HTERT RPE-1 (cell line): ENCODE data around the gene SLC35B3.
"Not testable (repeated sequence)": the region's sequence is repeated elsewhere in the genome, so short reads cannot be mapped to it uniquely, and the experiment has no call there.

ENCODE experiments used
- in situ Hi-C: fragments of 300-500 bp; cut with MboI; formaldehyde crosslinking; loops from 4 replicates; pipeline ENCODE4 v1.14.3; 2020; ENCODE audit warnings: low sequenced_read_pairs

Gene SLC35B3

DNA sequence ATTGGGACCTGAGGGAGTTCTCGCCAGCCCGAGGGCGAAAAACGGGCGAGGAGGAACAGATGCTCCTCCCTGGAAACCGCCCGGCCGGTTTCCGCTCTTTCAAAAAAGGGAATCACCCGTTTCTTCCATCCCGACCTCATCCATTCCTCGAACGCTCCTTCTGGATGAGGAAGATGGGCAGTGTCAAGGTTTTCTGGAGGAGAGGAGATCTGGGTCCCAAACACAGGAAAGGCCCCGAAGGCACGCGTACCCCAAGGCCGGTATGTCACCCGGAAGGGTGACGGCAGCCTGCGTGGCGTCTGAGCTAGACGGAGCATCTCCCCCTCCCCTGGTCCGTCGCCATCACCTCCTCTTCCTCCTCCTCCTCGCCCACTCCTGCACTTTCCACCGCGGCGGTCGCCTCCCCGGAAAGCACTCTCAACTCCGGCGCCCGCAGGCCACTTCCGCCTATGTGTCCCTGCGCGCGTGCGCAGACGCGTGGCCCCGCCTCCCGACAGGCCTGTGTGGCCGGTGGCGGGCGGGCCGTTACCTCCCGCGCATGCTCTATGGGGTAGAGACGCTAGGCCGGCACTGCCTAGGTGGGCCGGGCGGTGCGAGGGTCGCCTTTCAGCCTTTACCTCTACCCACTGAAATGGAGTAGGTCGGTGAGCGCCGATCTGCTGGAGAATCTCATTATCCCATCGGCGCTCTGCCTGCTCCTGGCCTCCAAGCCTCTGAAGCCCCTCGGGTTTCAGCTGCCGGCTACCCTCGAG is at the start of gene SLC35B3:
TSS of gene SLC35B3 (minus strand) at position 453 of the 752 bp plus-strand sequence.
- in situ Hi-C loops, result no loop called here

DNA sequence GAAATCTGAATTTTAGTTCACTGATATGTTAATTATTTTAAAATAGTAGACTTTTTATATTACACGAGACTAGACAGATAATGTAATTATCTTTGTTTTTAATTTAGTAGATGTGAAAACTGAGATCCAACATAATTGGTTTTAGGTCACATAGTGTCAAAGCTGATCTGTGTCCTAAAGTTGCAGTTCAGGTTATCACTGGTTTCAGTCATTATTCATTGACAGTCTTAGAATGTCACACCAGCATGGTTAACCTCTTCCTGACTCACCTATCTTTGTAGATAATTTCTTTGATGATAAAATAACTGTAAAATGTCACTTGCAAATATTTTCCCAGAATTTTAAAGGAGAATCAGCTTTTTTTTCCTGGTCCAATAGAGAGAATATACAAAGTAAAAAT is 48.3 kb upstream of the SLC35B3 start:
- in situ Hi-C loops, result no loop called here

DNA sequence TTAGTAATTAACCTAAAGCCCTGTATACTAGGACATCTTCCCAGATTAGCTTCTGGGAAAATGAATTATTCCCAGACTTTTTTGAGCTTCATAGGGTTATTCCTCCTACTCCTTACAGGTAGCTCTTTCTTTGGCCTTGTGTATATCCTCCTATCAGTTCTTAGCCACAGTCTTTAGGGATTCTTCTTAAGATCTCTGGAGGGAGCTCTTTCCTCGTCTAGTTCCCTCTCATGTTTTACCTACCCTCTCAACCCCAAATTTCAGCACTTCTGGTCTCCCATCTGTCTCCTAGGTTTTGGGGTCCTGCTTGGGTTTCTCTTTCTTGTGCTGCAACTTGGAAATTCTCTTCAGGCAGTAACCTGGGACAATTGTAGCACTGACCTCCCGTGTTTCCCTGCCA is 46.4 kb upstream of the SLC35B3 start:
- in situ Hi-C loops, result no loop called here

DNA sequence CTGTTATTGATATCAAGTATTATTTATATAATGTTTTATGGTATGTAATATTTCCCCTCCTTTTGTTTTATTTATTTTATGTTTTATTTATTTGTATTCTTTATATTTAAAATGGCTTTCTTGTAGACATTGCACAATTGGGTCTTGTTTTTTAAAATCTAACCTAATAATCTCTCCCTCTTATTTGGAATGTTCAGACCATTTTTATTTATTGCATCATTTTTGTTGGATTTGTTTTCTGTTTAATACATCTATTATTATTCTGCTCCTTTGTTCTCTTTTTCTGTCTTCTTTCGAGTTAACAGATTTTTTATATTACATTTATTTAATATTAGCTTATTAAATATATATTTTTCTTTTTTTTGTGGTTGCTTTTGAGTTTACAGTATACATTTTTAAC is 43.1 kb upstream of the SLC35B3 start:
- in situ Hi-C loops, result no loop called here

DNA sequence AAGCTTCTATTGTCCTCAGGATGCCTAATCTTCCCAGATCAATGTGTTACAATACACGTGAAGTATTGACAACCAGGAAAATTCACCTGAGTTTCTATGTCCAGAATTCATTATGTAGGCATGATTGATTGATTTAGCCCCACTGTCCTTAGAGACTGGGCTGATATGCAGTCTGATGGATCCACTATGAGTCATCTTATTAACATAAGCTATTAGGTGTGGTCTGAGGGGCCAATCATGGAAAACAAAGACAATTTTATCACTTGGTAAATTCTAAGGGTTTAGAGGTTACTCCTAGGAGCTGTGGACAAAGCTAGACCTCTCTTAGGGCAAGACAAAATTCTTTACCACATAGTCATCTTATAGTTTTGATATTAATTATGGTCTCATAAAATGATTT is 41.3 kb upstream of the SLC35B3 start:
- in situ Hi-C loops, result no loop called here

DNA sequence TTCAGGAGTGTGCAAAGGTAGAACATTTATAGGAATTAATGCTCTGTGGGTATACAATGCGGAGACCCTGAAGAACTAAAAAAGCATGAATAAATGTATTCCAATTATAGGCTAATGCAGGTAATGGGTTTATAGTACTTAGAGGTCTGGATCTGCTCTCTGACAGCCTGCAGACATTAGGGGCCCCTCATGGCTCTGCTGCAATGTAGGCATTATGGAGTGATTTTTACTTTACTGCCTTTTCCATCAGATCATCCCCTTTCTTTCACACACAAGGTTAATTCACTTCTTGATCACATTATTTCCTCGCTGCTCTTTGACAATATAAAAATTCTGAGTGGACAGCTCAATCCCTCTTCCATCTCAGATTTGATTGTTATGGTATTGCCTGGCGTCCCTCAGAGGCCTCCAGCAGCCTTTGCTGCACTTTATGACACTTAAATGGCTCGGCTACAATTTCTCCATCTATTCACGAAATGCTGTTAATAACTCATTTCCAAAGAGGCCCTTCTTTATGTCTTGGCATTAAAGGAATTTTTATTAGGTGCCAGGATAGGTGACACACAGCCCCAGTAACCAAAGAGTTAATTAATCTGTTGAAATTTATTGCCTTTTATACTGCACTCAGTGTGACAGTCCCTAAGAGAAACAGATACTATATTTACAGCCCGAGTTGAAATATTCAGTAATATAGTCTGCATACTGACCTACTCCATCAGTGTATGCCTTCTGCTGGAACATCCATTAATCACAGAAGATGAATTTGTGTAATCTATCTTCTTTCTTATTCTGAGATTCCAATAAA is 33.4 kb upstream of the SLC35B3 start:
- in situ Hi-C loops, result no loop called here

DNA sequence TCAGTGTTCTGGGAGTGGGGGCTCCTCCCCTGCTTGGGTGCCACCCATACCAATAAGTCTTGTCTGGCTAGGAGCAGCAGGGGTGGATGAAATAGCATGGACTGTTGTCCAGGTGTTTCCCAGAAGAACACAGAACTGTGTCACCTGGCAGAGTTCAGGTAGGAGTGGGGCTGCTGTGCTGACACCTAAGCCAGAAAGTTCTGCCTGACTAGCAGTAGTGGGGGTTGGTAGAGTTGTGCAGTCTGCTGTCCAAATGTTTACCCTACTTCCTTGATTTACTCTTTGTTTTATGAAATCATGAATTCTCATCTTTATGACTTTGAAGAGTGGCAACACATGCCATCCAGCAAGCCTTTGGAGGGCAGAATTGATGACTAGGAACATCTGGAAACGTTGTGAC is 27.3 kb upstream of the SLC35B3 start:
- in situ Hi-C loops, result no loop called here

DNA sequence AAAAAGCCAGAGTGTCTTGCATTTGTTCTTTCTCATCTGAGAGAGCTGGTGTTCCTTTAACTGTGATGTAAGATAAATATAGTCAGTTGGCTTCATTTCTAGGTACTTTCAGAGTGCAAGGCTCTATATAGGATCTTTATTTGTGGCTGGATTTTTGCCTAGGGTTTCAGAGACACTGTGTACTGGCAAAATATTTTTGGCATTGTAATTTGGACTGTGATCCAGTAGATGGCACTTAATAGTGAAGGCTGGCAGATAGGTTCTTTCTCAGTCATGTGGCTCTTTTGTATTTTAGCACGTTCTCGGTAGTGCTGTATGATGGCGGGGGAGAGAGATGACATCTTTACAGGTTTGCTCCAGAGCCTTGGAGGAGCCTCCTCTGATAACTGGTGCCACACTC is 26.8 kb upstream of the SLC35B3 start:
- in situ Hi-C loops, result no loop called here

DNA sequence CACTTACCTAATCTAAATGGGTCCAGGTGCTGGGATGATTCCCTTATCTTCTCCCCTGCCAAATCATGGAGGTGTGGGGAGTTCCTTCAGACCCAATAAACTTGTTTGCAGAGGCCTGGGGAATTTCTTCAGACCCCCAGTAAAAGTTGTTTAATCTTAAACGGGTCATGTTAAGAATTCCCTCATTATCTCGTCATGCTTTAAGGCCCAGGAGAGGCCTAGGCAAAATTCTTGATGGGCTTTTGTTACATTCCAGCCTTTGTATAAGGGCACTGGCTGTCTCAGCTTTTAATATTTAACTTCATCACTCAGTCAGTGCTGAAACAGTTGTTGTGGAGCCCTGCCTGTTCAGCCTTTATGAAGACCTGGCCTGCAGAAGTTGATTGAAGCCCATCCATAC is 11.0 kb upstream of the SLC35B3 start:
- in situ Hi-C loops, result no loop called here

DNA sequence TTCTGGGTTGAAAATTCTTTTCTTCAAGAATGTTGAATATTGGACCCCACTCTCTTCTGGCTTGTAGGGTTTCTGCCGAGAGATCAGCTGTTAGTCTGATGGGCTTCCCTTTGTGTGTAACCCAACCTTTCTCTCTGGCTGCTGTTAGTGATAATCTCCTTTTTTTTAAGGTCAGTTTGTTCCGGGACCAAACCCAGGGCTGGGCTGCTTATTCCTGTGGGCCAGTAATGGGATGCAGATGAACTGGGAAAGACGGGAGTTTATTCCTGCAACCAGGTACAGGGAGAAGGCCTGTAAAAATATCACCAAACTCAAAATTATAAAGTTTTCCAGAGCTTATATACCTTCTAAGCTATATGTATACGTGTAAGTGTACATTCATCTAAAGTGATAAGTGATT is 10.6 kb upstream of the SLC35B3 start:
- in situ Hi-C loops, result not testable (repeated sequence)

DNA sequence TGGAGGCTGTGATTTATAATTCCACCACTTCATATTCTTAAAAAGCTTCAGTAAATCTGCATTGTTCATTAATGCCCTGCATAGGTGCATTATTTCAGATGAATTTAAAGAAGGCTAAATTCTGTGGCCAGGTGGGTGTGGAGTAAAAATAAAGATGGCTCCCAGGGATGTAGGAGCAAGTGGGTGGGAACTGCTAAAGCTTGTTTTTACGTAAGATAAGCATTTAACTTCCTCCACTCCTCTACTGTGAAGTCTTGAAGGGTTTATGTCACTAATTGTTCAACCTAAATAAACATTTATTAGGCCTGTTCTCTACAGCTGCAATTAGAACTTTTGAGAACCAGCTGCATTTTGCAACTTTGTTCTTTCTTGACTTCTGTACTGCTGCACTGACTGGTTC is 6.8 kb upstream of the SLC35B3 start:
- in situ Hi-C loops, result no loop called here

DNA sequence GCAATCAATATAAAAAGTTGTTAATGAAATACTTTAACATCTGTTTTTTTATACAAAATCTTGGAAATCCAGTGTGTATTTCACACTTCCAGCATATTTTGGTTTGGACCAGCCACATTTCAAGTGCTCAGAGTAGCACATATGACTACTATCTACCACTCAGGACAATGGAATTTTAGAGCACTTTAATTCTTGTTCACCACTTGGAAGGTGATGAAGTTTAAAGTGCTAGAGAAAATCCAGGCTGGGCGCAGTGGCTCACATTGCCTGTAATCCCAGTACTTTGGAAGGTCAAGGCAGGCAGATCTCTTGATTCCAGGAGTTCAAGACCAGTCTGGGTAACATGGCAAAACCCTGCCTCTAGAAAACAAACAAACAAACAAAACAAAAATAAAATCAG is 6.1 kb upstream of the SLC35B3 start:
- in situ Hi-C loops, result no loop called here

DNA sequence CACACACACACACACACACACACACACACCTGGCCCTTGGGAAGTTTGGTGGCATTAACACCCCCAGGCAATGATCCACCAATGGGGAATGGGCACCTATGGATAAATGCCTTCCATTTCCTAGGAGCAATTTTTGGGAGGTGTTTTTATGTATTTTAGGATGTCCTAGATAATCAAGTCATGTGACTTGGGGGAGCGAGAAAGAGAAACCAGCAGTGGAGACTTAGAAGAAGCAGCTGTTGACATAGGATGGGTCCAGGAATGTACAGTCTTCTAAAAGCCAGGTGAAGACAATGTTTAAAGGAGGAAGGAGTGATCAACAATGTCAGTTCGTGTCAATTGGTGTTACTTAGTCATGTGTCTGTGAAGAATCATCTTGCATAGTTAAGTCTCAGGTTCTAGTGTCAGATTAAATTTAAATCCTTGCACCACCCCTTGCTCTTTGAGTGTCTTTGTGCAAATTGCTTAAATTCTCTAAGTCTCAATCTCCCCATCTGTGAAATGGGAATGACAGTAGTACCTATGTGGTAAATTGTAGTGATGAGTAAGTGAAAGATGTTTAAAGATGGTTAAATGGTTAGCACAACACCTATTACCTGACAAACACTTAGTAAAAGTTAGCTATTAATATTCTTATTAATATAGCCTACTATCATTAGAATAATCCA is 4.4 kb upstream of the SLC35B3 start:
- in situ Hi-C loops, result no loop called here

DNA sequence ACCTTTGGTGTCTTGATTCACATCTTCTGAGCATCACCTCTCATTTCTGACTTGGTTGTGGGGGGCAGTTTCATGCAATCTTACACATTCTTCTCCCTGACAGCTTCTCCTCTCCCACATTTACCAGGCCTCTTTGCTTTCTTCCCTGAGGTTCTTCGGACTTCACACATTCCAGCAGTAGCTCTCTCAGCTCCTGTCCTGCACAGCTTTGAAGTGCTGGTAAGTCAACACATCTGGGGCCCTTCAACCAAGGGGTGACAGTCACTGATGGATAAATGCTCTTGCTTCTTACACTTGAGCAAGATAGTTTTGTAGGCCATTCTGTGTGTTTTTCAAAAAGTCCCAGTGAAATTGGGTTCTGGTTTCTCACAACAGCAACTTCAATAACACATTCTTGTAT is 2.5 kb upstream of the SLC35B3 start:
- in situ Hi-C loops, result no loop called here

DNA sequence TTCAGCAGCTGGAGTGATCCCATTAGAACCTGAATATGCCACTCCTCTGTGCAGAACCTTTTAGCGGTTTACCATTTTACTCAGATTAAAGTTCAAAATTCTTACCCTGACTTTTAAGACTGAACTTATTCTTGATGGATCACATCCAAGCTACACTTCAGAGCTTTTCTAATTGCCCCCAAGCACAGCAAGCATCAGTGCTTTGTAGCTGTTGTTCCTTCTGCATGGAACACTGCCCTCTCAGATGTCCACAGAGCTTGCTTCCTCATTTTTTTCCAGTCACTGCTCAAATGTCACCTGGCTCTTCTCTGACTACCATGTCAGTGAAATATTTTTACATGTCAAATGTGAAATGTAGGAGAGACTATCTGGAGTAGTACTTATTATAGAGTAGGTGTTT is 1.6 kb upstream of the SLC35B3 start:
- in situ Hi-C loops, result no loop called here

DNA sequence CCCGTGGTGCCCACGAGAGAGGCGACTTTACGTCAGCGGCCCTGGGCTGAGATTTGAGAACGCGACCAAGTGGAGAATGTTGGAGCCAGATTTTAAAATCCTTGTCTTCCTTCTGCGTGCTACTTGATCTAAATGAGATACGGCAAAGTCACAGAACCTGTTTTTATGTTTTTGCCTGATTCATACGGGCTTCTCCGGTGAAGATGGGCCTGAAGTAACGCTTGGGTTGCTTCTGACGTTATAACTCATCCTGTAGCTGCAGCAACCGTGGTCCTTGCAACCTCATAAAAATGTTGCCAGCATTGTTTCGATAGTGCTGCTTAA is 462 bp upstream of the SLC35B3 start:
- in situ Hi-C loops, result no loop called here

DNA sequence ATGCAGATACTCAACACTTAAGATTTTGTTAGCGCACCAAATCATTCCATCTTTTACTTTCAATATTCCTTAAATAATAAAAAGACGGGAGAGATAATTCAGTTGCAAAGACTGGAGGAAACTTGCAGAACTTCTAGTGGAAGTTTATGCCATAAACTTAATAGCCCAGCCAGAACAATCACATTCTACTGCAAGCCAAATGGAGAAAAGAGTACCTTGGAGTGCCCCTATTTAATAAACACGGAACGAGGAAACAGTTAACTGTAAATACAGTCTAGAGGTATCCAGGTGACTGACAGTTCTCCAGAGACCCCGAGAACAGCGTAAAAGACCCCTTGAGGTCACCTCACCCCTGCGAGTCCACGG is 635 bp downstream of the SLC35B3 start:
- in situ Hi-C loops, result no loop called here

DNA sequence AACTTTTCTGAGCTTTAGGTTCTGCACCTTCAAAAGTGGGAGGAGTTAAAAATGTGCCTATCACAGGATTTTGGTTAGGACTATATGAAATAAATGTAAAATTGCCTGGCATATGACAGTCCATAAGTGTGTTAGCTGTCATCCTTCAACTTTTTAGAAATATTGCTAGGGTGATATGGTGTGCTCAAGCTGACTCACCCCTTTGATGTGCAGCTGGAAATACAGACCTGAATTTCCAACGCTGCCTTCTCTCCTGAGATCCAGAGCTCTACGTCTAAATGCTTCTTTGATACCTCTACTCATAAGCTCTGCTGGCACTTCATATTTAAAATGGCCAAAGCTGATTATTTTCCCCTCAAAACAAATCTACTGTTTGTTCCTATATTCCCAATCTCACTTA is 2.7 kb downstream of the SLC35B3 start:
- in situ Hi-C loops, result no loop called here

DNA sequence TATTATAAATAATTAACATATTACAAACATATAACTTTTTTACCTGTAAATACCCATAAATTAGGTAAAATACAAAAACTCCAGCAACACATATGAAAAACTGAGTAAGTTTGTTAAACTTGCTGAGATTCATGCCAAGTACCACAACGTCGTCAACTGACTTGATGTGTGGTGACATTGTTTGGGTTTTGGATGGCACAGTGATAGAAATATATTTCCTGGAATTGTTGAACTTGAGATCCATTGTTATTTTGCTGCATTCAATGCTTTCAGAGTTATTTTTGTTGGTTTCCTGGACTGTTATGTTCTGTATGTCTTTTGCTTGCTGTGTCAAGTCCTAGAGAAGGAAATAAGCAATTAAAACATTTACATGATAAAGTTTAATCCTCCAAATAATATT is 5.5 kb downstream of the SLC35B3 start:
- in situ Hi-C loops, result no loop called here

DNA sequence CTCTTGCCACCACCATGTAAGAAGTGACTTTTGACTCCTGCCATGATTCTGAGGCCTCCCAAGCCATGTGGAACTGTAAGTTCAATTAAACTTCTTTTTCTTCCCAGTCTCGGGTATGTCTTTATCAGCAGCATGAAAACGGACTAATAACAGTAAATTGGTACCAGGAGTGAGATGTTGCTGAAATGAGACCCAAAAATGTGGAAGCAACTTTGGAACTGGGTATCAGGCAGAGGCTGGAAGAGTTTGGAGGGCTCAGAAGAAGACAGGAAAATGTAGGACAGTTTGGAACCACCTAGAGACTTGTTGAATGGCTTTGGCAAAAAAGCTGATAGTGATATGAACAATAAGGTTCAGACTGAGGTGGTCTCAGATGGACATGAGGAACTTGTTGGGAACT is 8.8 kb downstream of the SLC35B3 start:
- in situ Hi-C loops, result not testable (repeated sequence)

DNA sequence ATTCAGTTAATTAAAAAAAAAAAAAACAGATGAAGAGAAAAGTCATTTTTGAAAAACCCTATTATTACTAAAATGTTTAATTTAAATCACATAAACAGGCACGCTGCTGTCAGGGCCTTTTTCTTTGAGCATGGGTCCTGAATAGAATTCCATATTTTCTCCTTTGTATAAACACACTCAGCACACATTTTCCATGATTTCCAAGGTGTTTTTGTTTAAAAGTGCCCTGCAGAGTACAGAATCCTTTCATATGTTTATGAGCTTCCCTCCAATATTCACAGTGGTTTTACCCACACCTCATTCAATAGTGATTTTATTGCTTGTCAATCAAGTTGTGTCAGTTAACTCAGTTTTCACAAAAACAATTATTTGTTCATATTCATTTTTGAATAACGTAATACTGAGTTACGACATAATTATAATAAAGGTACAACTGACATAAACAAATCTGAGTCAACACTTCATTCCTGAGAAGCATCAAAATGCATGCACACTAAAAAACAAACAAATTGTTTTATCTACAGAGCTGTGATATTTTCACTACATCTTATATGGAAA is 15.2 kb downstream of the SLC35B3 start:
- in situ Hi-C loops, result no loop called here

DNA sequence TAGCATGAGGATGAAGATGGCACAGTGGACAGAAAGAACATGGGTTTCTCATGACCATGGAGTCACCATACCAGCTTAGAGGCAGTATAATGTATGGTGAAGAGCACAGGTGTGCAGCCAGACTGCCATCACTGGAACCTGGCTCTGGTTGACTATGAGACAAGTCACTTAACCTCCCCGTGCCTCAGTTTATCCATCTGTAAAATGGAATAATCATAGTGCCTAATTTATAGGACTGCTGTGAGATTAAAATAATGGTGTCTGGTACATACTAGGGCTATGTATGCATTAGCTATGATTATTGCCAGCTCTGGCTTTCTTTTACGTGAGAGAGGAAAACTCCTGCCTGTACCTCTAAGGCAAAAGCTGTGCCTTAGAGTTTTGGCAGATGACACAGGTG is 19.4 kb downstream of the SLC35B3 start:
- in situ Hi-C loops, result no loop called here
